ENCODE data around the gene TRIO. TPM values are rescaled to one million over a fixed set of nuclear protein-coding genes. Genes with fewer than 3 reads are reported as not detected.

TRIO gene
- total RNA-seq, 4 donors from 2014 or later, result 290 to 370 (median 346) TPM

- Histone ChIP-seq H3K4me3 (no peak overlapping the region), H3K27me3 (no peaks in the 10 kb centered on the region), H3K27ac (no peak overlapping the region), H3K4me1 (no peaks in the 10 kb centered on the region), H3K36me3 (peaks cover 0 to 85% (median 13%) of the 10 kb centered on the region in 3 donors), H3K9me3 (no peaks in the 10 kb centered on the region)
- TF ChIP-seq EP300 (IDR thresholded peaks at IDR 0.05) (no peak), POLR2A (IDR thresholded peaks at IDR 0.05) (no peak), CTCF (IDR thresholded peaks at IDR 0.05) (no peak)
- 95 to 100% methylated on average over 11 to 16 of the region's 16 CpGs for WGBS, 2 donors
- no peak for DNase-seq (ENCODE audit: low spot score in 2 of 2)
These were observed 363.5 kb downstream of the TRIO start for GRCh38 chr5:14506661-14507060.

GRCh38 chr5:14507156-14507941, 364.2 kb downstream of the TRIO start:
- WGBS, 2 donors, result 83 to 89% methylated on average over 17 to 21 of the region's 21 CpGs
- Histone ChIP-seq H3K4me1 (no peaks in the 10 kb centered on the region), H3K9me3 (no peaks in the 10 kb centered on the region), H3K4me3 (no peak overlapping the region), H3K27ac (no peak overlapping the region), H3K36me3 (peaks cover 0 to 78% (median 13%) of the 10 kb centered on the region in 3 donors), H3K27me3 (no peaks in the 10 kb centered on the region)
- DNase-seq (ENCODE audit: low spot score in 2 of 2), result no peak
- TF ChIP-seq POLR2A (IDR thresholded peaks at IDR 0.05), result no peak
- TF ChIP-seq CTCF (IDR thresholded peaks at IDR 0.05), result no peak
- TF ChIP-seq EP300 (IDR thresholded peaks at IDR 0.05), result no peak

GRCh38 chr5:14508046-14508445, 364.9 kb downstream of the TRIO start:
- DNase-seq (ENCODE audit: low spot score in 2 of 2), result no peak
- H3K27ac ChIP-seq, result no peak overlapping the region
- WGBS, 2 donors, result 92 to 94% methylated on average over 20 of the region's 20 CpGs
- H3K36me3 ChIP-seq, result peaks cover 0 to 71% (median 8%) of the 10 kb centered on the region in 3 donors
- H3K9me3 ChIP-seq, result no peaks in the 10 kb centered on the region
- TF ChIP-seq EP300 (IDR thresholded peaks at IDR 0.05) (no peak), POLR2A (IDR thresholded peaks at IDR 0.05) (no peak), CTCF (IDR thresholded peaks at IDR 0.05) (no peak)
- no peaks in the 10 kb centered on the region for H3K4me1 ChIP-seq
- H3K27me3 ChIP-seq, result no peaks in the 10 kb centered on the region
- no peak overlapping the region for H3K4me3 ChIP-seq

- TF ChIP-seq POLR2A (IDR thresholded peaks at IDR 0.05) (no peak), CTCF (IDR thresholded peaks at IDR 0.05) (no peak), EP300 (IDR thresholded peaks at IDR 0.05) (no peak)
- no peaks in the 10 kb centered on the region for H3K27me3 ChIP-seq
- 66 to 68% methylated on average over 11 of the region's 11 CpGs for whole genome bisulfite sequencing, 2 donors
These were observed 366.4 kb downstream of the TRIO start for GRCh38 chr5:14509556-14509955.

GRCh38 chr5:14510156-14510734, 367.1 kb downstream of the TRIO start:
- Histone ChIP-seq H3K36me3 (peaks cover 0 to 49% (median 0%) of the 10 kb centered on the region in 3 donors), H3K4me3 (no peak overlapping the region), H3K27me3 (no peaks in the 10 kb centered on the region), H3K4me1 (no peaks in the 10 kb centered on the region), H3K27ac (no peak overlapping the region), H3K9me3 (peaks cover 0 to under 1% (median 0%) of the 10 kb centered on the region in 4 donors)
- no peak for DNase-seq (ENCODE audit: low spot score in 2 of 2)
- no peak for TF ChIP-seq CTCF (IDR thresholded peaks at IDR 0.05)
- TF ChIP-seq POLR2A (IDR thresholded peaks at IDR 0.05), result no peak
- no peak for TF ChIP-seq EP300 (IDR thresholded peaks at IDR 0.05)
- WGBS, 2 donors, result 73 to 84% methylated on average over 11 of the region's 11 CpGs

More at GRCh38 chr5:14509556-14509955, 366.4 kb downstream of the TRIO start:
- Histone ChIP-seq H3K4me3 (no peak overlapping the region), H3K36me3 (peaks cover 0 to 56% (median 0%) of the 10 kb centered on the region in 3 donors), H3K4me1 (no peaks in the 10 kb centered on the region), H3K9me3 (no peaks in the 10 kb centered on the region), H3K27ac (no peak overlapping the region)
- DNase-seq (ENCODE audit: low spot score in 2 of 2), result no peak
